OCI-LY1 (cell line): ENCODE data around the gene PGC.

ENCODE experiments used
- CTCF ChIP-seq: fragments of 200-600 bp; sonication (generic), shearing (Covaris generic); IDR thresholded peaks from 2 replicates; pipeline ENCODE4 v1.5.1; 2017; ENCODE audit warnings: mild to moderate bottlenecking, antibody characterized with exemption, low read length, moderate library complexity, mixed read lengths
- EZH2 ChIP-seq: fragments of 200-600 bp; sonication (generic), shearing (Covaris generic); IDR thresholded peaks from 2 replicates; pipeline ENCODE4 v1.8.0; 2017; ENCODE audit warnings: borderline replicate concordance, mixed run types, mild to moderate bottlenecking, antibody characterized with exemption, low read length, moderate library complexity, mixed read lengths

GRCh38 chr6:41729624-41730023, 17.6 kb downstream of the PGC start:
- no peak for TF ChIP-seq CTCF
- no peak for TF ChIP-seq EZH2
